ENCODE measurements around the gene HTR2A. TPM values are rescaled to one million over a fixed set of nuclear protein-coding genes. Genes with fewer than 3 reads are reported as not detected.
A peak's percentile ranks its signal among the peaks of the same experiment; 100 is the strongest.
"Not testable (repeated sequence)": the region's sequence is repeated elsewhere in the genome, so short reads cannot be mapped to it uniquely, and the experiment has no call there.

Gene HTR2A
- total RNA-seq, 1 donor from 2014 or later: not detected

- DNase-seq (ENCODE audit: missing footprints) (no peak), ATAC-seq (no peak)
- intact Hi-C loops (cut with DNase I): no loop called here
Measured at GRCh38 chr13:46822551-46822950, 74.3 kb downstream of the HTR2A start.

DNA sequence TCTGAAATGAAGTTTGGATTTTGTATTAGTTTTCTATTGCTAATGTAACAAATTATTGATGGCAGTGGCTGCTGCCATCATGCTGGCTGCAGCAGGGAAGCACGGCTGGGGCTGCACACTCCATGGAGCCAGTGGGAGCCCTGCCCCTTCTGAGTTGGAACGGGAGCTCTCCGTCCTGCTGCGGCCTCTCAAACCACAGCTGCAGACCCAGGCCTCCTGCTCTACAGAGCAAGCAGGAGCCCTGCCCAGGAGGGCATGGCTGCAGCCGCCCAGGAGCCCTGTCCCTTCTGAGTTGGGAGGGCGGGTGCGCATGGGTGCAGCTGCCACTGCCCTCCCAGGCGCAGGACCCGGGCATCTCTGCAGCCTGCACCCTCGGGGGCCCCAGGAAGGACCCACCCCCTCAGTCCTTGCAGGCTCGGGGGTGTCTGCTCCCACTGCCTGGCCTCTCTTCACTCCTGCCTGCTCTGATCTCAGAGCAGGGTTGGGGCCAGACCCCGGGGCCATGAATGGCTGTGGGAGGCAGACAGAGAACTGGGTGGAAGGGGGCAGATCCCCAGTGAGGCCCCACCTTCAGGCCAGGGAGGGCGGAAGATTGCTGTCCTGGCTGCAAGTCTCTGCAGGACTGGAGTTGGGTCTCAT, 78.9 kb downstream of the HTR2A start:
- peak; percentile 53 for DNase-seq (ENCODE audit: missing footprints)
- intact Hi-C loops (cut with DNase I): no loop called here
- no peak for ATAC-seq

GRCh38 chr13:46817095-46817494, 79.8 kb downstream of the HTR2A start:
- intact Hi-C loops (cut with DNase I): no loop called here
- DNase-seq (ENCODE audit: missing footprints) (no peak), ATAC-seq (no peak)

- DNase-seq (ENCODE audit: missing footprints) (no peak), ATAC-seq (no peak)
- intact Hi-C loops (cut with DNase I): no loop called here
Measured at GRCh38 chr13:46816371-46816770, 80.5 kb downstream of the HTR2A start.

DNA sequence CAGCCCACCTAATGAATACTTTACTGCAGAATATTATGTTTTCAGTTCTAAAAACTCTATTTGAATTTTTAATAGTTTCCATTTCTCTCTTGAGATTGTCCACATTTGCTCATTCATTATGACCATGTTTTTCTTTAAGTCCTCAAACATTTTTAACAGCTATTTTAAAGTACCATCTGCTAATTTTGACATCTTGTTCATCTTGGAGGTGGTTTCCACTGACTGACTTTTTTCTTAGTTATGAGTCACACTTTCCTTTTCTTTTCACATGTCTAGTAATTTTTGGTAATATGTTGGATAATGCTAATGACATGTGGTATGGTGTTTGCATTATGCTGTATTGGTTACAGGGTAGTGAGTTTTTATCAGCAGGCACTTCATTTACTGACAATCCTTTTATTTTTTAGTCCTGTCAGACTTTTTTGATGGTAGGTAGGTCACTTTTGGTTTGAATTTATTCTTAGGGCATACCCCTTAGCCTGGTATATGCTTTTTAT, 84.5 kb downstream of the HTR2A start:
- intact Hi-C loops (cut with DNase I): no loop called here

GRCh38 chr13:46810440-46810839, 86.4 kb downstream of the HTR2A start:
- intact Hi-C loops (cut with DNase I): no loop called here
- ATAC-seq (no peak), DNase-seq (ENCODE audit: missing footprints) (no peak)

More for the DNA sequence above, 84.5 kb downstream of the HTR2A start:
- no peak for ATAC-seq
- no peak for DNase-seq (ENCODE audit: missing footprints)

- ATAC-seq; intact Hi-C loops (cut with DNase I); DNase-seq (ENCODE audit: missing footprints): not testable (repeated sequence)
Measured at GRCh38 chr13:46804921-46805320, 91.9 kb downstream of the HTR2A start.

GRCh38 chr13:46804391-46804815, 92.5 kb downstream of the HTR2A start:
- DNase-seq (ENCODE audit: missing footprints) (no peak), ATAC-seq (no peak)
- intact Hi-C loops (cut with DNase I): no loop called here

GRCh38 chr13:46803586-46803985, 93.3 kb downstream of the HTR2A start:
- DNase-seq (ENCODE audit: missing footprints) (no peak), ATAC-seq (no peak)
- intact Hi-C loops (cut with DNase I): no loop called here

- DNase-seq (ENCODE audit: missing footprints) (no peak), ATAC-seq (no peak)
- intact Hi-C loops (cut with DNase I): no loop called here
Measured at GRCh38 chr13:46801858-46802257, 95.0 kb downstream of the HTR2A start.

DNA sequence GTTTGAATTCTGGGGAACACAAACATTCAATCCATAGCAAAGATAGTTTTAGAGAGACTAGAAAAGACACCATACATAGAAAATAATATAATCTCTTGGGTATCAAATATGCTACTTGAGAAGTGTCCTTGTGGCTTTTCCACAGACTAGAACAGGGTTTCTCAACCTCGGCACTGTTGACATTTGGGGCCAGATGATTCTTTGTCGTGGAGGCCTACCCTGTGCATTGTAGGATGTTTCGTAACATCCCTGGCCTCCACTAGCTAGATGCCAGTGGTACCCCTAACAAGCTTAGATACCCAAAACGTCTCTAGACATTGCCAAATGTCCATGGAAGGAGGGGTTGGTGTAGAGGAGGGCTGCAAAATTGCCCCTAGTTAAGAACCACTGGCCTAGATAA, 97.7 kb downstream of the HTR2A start:
- ATAC-seq (no peak), DNase-seq (ENCODE audit: missing footprints) (no peak)
- intact Hi-C loops (cut with DNase I): loop anchor here (5.0 kb wide), 1 partner anchor 247 kb away; the partner anchor contains the start of gene LRCH1

GRCh38 chr13:46797501-46798237, 99.2 kb downstream of the HTR2A start:
- DNase-seq (ENCODE audit: missing footprints): no peak
- peak; percentile 1 for ATAC-seq
- intact Hi-C loops (cut with DNase I): loop anchor here (5.0 kb wide), 1 partner anchor 245 kb away; the partner anchor contains the start of gene LRCH1

GRCh38 chr13:46796515-46797474, 100.1 kb downstream of the HTR2A start, which contains the start of gene ESD:
Gene ESD, minus strand, starts transcription at chr13:46797161. Its CDS starts 5,748 bp downstream, at chr13:46791413.
- intact Hi-C loops (cut with DNase I): loop anchor here (5.0 kb wide), 1 partner anchor 244 kb away; the partner anchor contains the start of gene LRCH1
- DNase-seq (ENCODE audit: missing footprints) (peak; percentile 97), ATAC-seq (peak; percentile 100)

DNA sequence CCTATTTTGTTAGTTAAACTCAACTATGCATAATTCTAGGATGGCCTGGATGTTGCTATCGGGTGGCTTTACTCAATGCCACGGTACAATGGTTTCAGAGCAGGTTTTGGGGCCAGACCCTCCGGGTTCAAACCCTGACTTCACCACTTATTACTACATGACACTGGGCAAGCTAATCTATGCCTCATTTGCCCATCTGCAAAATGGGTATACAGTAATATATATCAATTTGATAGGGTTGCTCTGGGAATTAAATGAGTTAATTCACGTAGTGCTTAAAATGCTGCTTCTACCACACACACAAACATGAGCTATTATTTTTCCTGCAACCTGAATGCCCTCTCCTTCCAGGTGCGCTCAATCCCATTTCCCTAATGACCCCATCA, 100.7 kb downstream of the HTR2A start:
- ATAC-seq: no peak
- no peak for DNase-seq (ENCODE audit: missing footprints)
- intact Hi-C loops (cut with DNase I): loop anchor here (5.0 kb wide), 1 partner anchor 244 kb away; the partner anchor contains the start of gene LRCH1

GRCh38 chr13:46795321-46795720, 101.5 kb downstream of the HTR2A start:
- no peak for ATAC-seq
- no peak for DNase-seq (ENCODE audit: missing footprints)
- intact Hi-C loops (cut with DNase I): loop anchor here (5.0 kb wide), 1 partner anchor 243 kb away; the partner anchor contains the start of gene LRCH1

- intact Hi-C loops (cut with DNase I): no loop called here
- DNase-seq (ENCODE audit: missing footprints) (no peak), ATAC-seq (no peak)
Measured at GRCh38 chr13:46783504-46783903, 113.3 kb downstream of the HTR2A start.

DNA sequence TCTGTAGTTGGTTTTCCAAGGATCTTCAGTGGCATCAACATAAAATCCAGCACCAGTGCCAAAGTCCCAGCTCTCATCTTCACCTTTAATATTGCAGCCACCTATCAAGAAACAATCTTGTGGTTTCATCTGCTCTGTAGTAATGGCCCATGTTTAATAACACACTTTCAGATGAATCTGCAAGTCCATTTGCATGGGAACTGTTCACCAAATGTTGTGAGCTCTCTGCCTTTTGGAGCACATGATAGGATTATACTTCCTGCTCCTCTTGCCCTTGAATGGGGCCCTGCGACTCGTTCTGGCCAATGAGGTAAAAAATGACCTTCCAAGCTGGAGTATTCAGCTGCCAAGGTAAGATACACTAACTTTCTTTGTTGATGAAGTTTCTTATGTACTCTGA, 114.2 kb downstream of the HTR2A start:
- no peak for DNase-seq (ENCODE audit: missing footprints)
- no peak for ATAC-seq
- intact Hi-C loops (cut with DNase I): no loop called here

- intact Hi-C loops (cut with DNase I): no loop called here
Measured at GRCh38 chr13:46782066-46782465, 114.8 kb downstream of the HTR2A start.

More at GRCh38 chr13:46782066-46782465, 114.8 kb downstream of the HTR2A start:
- no peak for DNase-seq (ENCODE audit: missing footprints)
- ATAC-seq: no peak

Data from Right ventricle myocardium inferior (tissue), 1 donor.